Pancreas (tissue), 10 donors: ENCODE data around the gene TSC22D4. TPM values are rescaled to one million over a fixed set of nuclear protein-coding genes. Genes with fewer than 3 reads are reported as not detected.

Experiments used
- ATAC-seq, 4 donors: fragments of 200-7000 bp; cut with Tn5 transposase; one replicate each; pipeline versions ENCODE4 v1.8.0 to v1.9.1; 2020; ENCODE audit warnings: mild to moderate bottlenecking in 4 of 4, moderate library complexity in 4 of 4
- DNase-seq, 6 donors: peaks; one replicate each; pipeline ENCODE4 v3.0.0-alpha.2; 2020
- FAIRE-seq: peaks from 2 replicates; lab custom pipeline; 2012; peaks lifted over from hg19 to GRCh38; lab: Jason Lieb, UNC
- H3K27ac ChIP-seq, 4 donors: fragments of 200-600 bp; sonication (generic); 1 replicate in 3 of 4; 2 replicates in 1 of 4; pipeline versions ENCODE4 v1.5.0 to v1.8.0; 2020
- H3K27me3 ChIP-seq, 4 donors: fragments of 200-600 bp; one replicate each; pipeline ENCODE4 v1.8.0; 2021
- H3K36me3 ChIP-seq, 3 donors: fragments of 200-600 bp; sonication (generic) in 1 of 3; one replicate each; pipeline versions ENCODE4 v1.5.0 to v1.8.0; 2020 to 2021
- H3K4me1 ChIP-seq, 3 donors: fragments of 200-600 bp; one replicate each; pipeline ENCODE4 v1.8.0; 2021
- H3K4me3 ChIP-seq, 4 donors: fragments of 200-600 bp; sonication (generic) in 2 of 4; one replicate each; pipeline versions ENCODE4 v1.5.0 to v1.8.0; 2020 to 2021
- H3K9me3 ChIP-seq, 4 donors: fragments of 200-600 bp; one replicate each; pipeline ENCODE4 v1.8.0; 2021
- CTCF ChIP-seq, 4 donors: fragments of 200-600 bp; sonication (generic) in 3 of 4; IDR thresholded peaks; one replicate each; pipeline versions ENCODE4 v1.5.0 to v1.8.0; 2021; ENCODE audit warnings: antibody characterized with exemption in 4 of 4
- WGBS, 2 donors: extraction: QIAGEN DNeasy Blood & Tissue Kit; methylation state at CpG; one replicate each; pipeline ENCODE4 v1.1.7; 2013; 5-methylcytosine and 5-hydroxymethylcytosine counted together
- intact Hi-C, 3 donors: fragments of 100-400 bp; cut with DNase I; formaldehyde crosslinking; loops; one replicate each; pipeline versions ENCODE4 v1.11.1 to v1.14.2; 2022
- polyA plus RNA-seq, 2 donors: library from polyadenylated mRNA; stranded (reverse); fragments of 200-250 nt; gene quantifications; one replicate each; pipeline ENCODE4 v1.2.3, GENCODE V29; 2013
- total RNA-seq, 6 donors: library from RNA; stranded (reverse); fragmentation: NEBNext Ultra II Directional in 4 of 6; extraction: Animal tissue kit (Norgen Biotek cat#: 25700) in 4 of 6; gene quantifications; one replicate each; pipeline versions ENCODE4 v1.2.1 to v1.2.4, GENCODE V29; 2021 to 2023
- donor health status: healthy with polysubstance abuse.
- donor health status: DM: no; HTN: no; CAD: no; lungs with moderate emphysema.
- donor health status: DM: no; HTN: no; CAD: no.
- donor health status: control.
- donor health status: control.
- donor health status: Bipolar disorder and iron deficiency.
- donor health status: DM: yes; HTN: yes; CAD: no.
- donor health status: DM: no; HTN: no; CAD: no.
- donor health status: DM: no; HTN: no; CAD: no.
- donor health status: DM: yes; HTN: yes; CAD: no.

TSC22D4 gene
- total and polyA plus RNA-seq, 8 donors, result 17.4 to 44.6 (median 20.8) TPM

DNA sequence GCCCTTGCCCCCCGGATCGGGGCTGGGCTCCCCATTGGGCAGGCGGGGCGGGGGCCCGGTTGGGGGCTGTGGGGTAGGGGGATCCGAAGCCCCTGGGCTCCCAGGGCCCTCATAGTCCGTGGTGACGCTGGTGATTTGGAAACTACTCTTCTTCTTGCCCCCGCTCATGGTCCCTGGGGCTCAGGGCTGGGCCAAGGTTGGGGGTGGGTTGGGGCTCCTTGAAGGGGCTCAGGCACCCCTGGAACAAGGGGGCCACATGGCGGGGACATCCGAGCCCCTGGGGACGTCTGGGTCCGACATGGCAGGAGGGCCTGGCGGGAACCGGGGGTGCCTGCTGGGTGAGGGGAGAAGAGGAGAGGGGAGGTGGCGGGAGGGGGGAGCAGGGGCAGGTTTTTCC is 1.1 kb downstream of the TSC22D4 start:
- Histone ChIP-seq H3K4me3 (peak overlapping the region; percentile 14 to 95 (median 62)), H3K27me3 (no peaks in the 10 kb centered on the region), H3K36me3 (peaks cover 0 to 12% (median 0%) of the 10 kb centered on the region in 3 donors), H3K27ac (peak overlapping the region in 1 of 4 donors; percentile 59), H3K4me1 (peaks cover 0 to 21% (median 13%) of the 10 kb centered on the region in 3 donors), H3K9me3 (no peaks in the 10 kb centered on the region)
- no peak for TF ChIP-seq CTCF (IDR thresholded peaks at IDR 0.05)
- WGBS, 2 donors, result 2% methylated on average over 12 to 16 of the region's 16 CpGs
- intact Hi-C loops, result no loop called here
- FAIRE-seq (no peak), DNase-seq (peak in 1 of 6 donors; percentile 51), ATAC-seq (no peak)

- Histone ChIP-seq H3K27me3 (no peaks in the 10 kb centered on the region), H3K9me3 (no peaks in the 10 kb centered on the region), H3K4me3 (peak overlapping the region; percentile 14 to 95 (median 62)), H3K27ac (peak overlapping the region in 1 of 4 donors; percentile 59), H3K4me1 (peaks cover 0 to 17% (median 13%) of the 10 kb centered on the region in 3 donors), H3K36me3 (peaks cover 0 to 12% (median 0%) of the 10 kb centered on the region in 3 donors)
- intact Hi-C loops, result no loop called here
- DNase-seq (peak in 2 of 6 donors; percentile 49 to 80), FAIRE-seq (no peak), ATAC-seq (peak in 1 of 4 donors; percentile 2)
- 17 to 19% methylated on average over 26 to 30 of the region's 30 CpGs for WGBS, 2 donors
- TF ChIP-seq CTCF (IDR thresholded peaks at IDR 0.05), result no peak
Observed at GRCh38 chr7:100476903-100477870, 1.8 kb downstream of the TSC22D4 start.

- no peak for FAIRE-seq
- H3K27me3 ChIP-seq, result no peaks in the 10 kb centered on the region
- no peak for TF ChIP-seq CTCF (IDR thresholded peaks at IDR 0.05)
- intact Hi-C loops, result no loop called here
- H3K27ac ChIP-seq, result no peak overlapping the region
- 32 to 44% methylated on average over 6 of the region's 6 CpGs for WGBS, 2 donors
- peaks cover 0 to 12% (median 0%) of the 10 kb centered on the region in 3 donors for H3K36me3 ChIP-seq
- H3K9me3 ChIP-seq, result no peaks in the 10 kb centered on the region
- peak in 1 of 6 donors; percentile 3 for DNase-seq
- no peak for ATAC-seq
- H3K4me3 ChIP-seq, result peak overlapping the region in 2 of 4 donors; percentile 82 to 95
- peaks cover 0 to 17% (median 13%) of the 10 kb centered on the region in 3 donors for H3K4me1 ChIP-seq
Observed at GRCh38 chr7:100476101-100476780, 2.8 kb downstream of the TSC22D4 start.

- H3K9me3 ChIP-seq, result no peaks in the 10 kb centered on the region
- FAIRE-seq (no peak), DNase-seq (peak in 1 of 6 donors; percentile 35), ATAC-seq (no peak)
- H3K27me3 ChIP-seq, result no peaks in the 10 kb centered on the region
- peaks cover 0 to 17% (median 13%) of the 10 kb centered on the region in 3 donors for H3K4me1 ChIP-seq
- WGBS, 2 donors, result 63 to 76% methylated on average over 9 of the region's 9 CpGs
- no peak for TF ChIP-seq CTCF (IDR thresholded peaks at IDR 0.05)
- peaks cover 0 to 12% (median 0%) of the 10 kb centered on the region in 3 donors for H3K36me3 ChIP-seq
- H3K4me3 ChIP-seq, result no peak overlapping the region
- H3K27ac ChIP-seq, result no peak overlapping the region
- intact Hi-C loops, result no loop called here
Observed at GRCh38 chr7:100475549-100475948, 3.5 kb downstream of the TSC22D4 start.
